ENCODE data around the gene FAM234B.

DNA sequence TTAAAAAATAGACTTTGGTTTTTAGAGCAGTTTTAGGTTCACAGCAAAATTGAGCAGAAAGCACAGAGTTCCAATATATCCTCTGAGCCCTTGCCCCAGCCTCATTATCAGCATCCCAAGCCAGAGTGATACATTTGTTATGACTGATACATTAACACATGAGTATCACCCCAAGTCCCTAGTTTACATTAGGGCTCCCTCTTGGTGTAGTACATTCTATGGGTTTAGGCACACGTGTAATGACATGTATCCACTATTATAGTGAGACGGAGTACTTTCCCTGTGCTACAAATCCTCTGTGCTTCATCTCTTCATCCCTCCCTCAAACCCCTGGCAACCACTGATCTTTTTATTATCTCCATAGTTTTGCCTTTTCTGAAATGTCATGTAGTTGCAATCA is 81.8 kb downstream of the FAM234B start:
- TF ChIP-seq, protein P1, sequence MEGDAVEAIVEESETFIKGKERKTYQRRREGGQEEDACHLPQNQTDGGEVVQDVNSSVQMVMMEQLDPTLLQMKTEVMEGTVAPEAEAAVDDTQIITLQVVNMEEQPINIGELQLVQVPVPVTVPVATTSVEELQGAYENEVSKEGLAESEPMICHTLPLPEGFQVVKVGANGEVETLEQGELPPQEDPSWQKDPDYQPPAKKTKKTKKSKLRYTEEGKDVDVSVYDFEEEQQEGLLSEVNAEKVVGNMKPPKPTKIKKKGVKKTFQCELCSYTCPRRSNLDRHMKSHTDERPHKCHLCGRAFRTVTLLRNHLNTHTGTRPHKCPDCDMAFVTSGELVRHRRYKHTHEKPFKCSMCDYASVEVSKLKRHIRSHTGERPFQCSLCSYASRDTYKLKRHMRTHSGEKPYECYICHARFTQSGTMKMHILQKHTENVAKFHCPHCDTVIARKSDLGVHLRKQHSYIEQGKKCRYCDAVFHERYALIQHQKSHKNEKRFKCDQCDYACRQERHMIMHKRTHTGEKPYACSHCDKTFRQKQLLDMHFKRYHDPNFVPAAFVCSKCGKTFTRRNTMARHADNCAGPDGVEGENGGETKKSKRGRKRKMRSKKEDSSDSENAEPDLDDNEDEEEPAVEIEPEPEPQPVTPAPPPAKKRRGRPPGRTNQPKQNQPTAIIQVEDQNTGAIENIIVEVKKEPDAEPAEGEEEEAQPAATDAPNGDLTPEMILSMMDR (IDR thresholded peaks at IDR 0.05): no peak
- TF ChIP-seq POLR2A (IDR thresholded peaks at IDR 0.05): no peak
